H1 (cell line): ENCODE results near the gene HOXA13. TPM values are rescaled to one million over a fixed set of nuclear protein-coding genes. Genes with fewer than 3 reads are reported as not detected.

Experiments used
- CTCF ChIA-PET: fragments of 300-600 bp; sonication (Branson Sonifier 250); formaldehyde crosslinking; loops from one replicate; lab custom pipeline; 2021; ENCODE audit not compliant: partially characterized antibody; lab: Charles Lee
- POLR2A ChIA-PET: fragments of 300-600 bp; sonication (Branson Sonifier 250); formaldehyde crosslinking; loops from one replicate; lab custom pipeline; 2021; ENCODE audit warnings: inconsistent platforms; ENCODE audit not compliant: partially characterized antibody; lab: Charles Lee
- DNase-seq, 2 experiments: peaks; one replicate each; pipeline versions ENCODE4 v3.0.0 to v3.0.0-alpha.2; 2010 to 2022; ENCODE audit warnings: low spot score in 2 of 2, low read depth in 1 of 2, mixed read lengths in 1 of 2
- FAIRE-seq: peaks from 2 replicates; lab custom pipeline; 2011; peaks lifted over from hg19 to GRCh38; lab: Jason Lieb, UNC
- H2AFZ ChIP-seq: 2 replicates; pipeline ENCODE4 v1.8.1; 2012; ENCODE audit warnings: low read length, inconsistent platforms
- H2AK5ac ChIP-seq: 2 replicates; pipeline ENCODE4 v1.6.1; 2013; ENCODE audit warnings: low read depth, low read length
- H2BK120ac ChIP-seq: replicated peaks from 2 replicates; pipeline ENCODE3; 2013; ENCODE audit warnings: low read depth, low read length, inconsistent platforms
- H2BK12ac ChIP-seq: 2 replicates; pipeline ENCODE4 v1.6.1; 2013; ENCODE audit warnings: low read depth, low read length
- H2BK15ac ChIP-seq: 2 replicates; pipeline ENCODE4 v1.6.1; 2013; ENCODE audit warnings: low read length
- H2BK20ac ChIP-seq: 2 replicates; pipeline ENCODE4 v1.6.1; 2013; ENCODE audit warnings: low read length
- H2BK5ac ChIP-seq: 2 replicates; pipeline ENCODE4 v1.6.1; 2013; ENCODE audit warnings: low read depth, low read length
- H3K14ac ChIP-seq: 2 replicates; pipeline ENCODE4 v1.6.1; 2013; ENCODE audit warnings: inconsistent platforms; ENCODE audit not compliant: insufficient read length
- H3K18ac ChIP-seq: 2 replicates; pipeline ENCODE4 v1.6.1; 2013; ENCODE audit warnings: low read length; ENCODE audit errors: extremely low read depth
- H3K23ac ChIP-seq: 2 replicates; pipeline ENCODE4 v1.6.1; 2013; ENCODE audit warnings: inconsistent platforms; ENCODE audit not compliant: insufficient read length
- H3K23me2 ChIP-seq: 2 replicates; pipeline ENCODE4 v1.6.1; 2013; ENCODE audit warnings: low read depth, low read length
- H3K27ac ChIP-seq: 2 replicates; pipeline ENCODE4 v1.6.1; 2011; ENCODE audit warnings: low read depth, low read length, inconsistent platforms
- H3K27me3 ChIP-seq, 4 experiments: replicated peaks in 1 of 4; 1 replicate in 1 of 4; 2 replicates in 3 of 4; pipeline versions ENCODE4 v1.6.1 to v1.8.1; 2011 to 2013; ENCODE audit warnings: low read length in 3 of 4, mild to moderate bottlenecking in 3 of 4, inconsistent platforms in 2 of 4, mixed read lengths in 2 of 4, moderate library complexity in 1 of 4; ENCODE audit not compliant: control insufficient read depth in 3 of 4, insufficient read depth in 3 of 4; ENCODE audit errors: extremely low read depth in 1 of 4
- H3K36me3 ChIP-seq, 4 experiments: 2 replicates each; pipeline versions ENCODE4 v1.6.1 to v1.8.1; 2011 to 2013; ENCODE audit warnings: mild to moderate bottlenecking in 4 of 4, low read length in 3 of 4, moderate library complexity in 2 of 4, control low read depth in 1 of 4, inconsistent platforms in 1 of 4; ENCODE audit not compliant: insufficient read depth in 4 of 4, control insufficient read depth in 2 of 4
- H3K4ac ChIP-seq: replicated peaks from 2 replicates; pipeline ENCODE3; 2013; ENCODE audit warnings: low read length, low read depth, mixed read lengths, inconsistent platforms; ENCODE audit not compliant: insufficient read length
- H3K4me1 ChIP-seq, 4 experiments: replicated peaks in 1 of 4; 1 replicate in 1 of 4; 2 replicates in 3 of 4; pipeline versions ENCODE4 v1.6.1 to v1.8.1; 2011 to 2013; ENCODE audit warnings: low read length in 3 of 4, inconsistent platforms in 2 of 4, mixed read lengths in 1 of 4; ENCODE audit not compliant: insufficient read depth in 4 of 4, control insufficient read depth in 3 of 4
- H3K4me2 ChIP-seq, 2 experiments: 2 replicates each; pipeline versions ENCODE4 v1.6.1 to v1.8.1; 2011 to 2013; ENCODE audit warnings: low read depth in 2 of 2, low read length in 2 of 2, control low read depth in 1 of 2, inconsistent platforms in 1 of 2, mild to moderate bottlenecking in 1 of 2; ENCODE audit not compliant: insufficient read depth in 1 of 2
- H3K4me3 ChIP-seq, 4 experiments: fragments of 200-600, 300-600 bp in 1 of 4; sonication (generic), shearing (Covaris generic), sonication (Bioruptor Twin) in 1 of 4; 2 replicates each; pipeline versions ENCODE4 v1.5.1 to v1.8.1; 2011 to 2016; ENCODE audit warnings: low read length in 4 of 4, low read depth in 3 of 4, control low read depth in 2 of 4, inconsistent platforms in 2 of 4, mild to moderate bottlenecking in 2 of 4, mixed read lengths in 1 of 4, moderate library complexity in 1 of 4; ENCODE audit not compliant: insufficient read depth in 2 of 4; ENCODE audit errors: extremely low read depth in 1 of 4
- H3K56ac ChIP-seq: replicated peaks from 2 replicates; pipeline ENCODE3; 2013; ENCODE audit warnings: low read depth, mild to moderate bottlenecking, mixed read lengths, low read length, inconsistent platforms; ENCODE audit not compliant: insufficient read length
- H3K79me1 ChIP-seq: 2 replicates; pipeline ENCODE4 v1.6.1; 2013; ENCODE audit warnings: low read depth, low read length, control low read depth
- H3K79me2 ChIP-seq, 2 experiments: 2 replicates each; pipeline versions ENCODE4 v1.6.1 to v1.8.1; 2012 to 2013; ENCODE audit warnings: low read length in 2 of 2, mild to moderate bottlenecking in 2 of 2, inconsistent platforms in 1 of 2; ENCODE audit not compliant: insufficient read depth in 2 of 2, control insufficient read depth in 1 of 2
- H3K9ac ChIP-seq, 4 experiments: replicated peaks in 1 of 4; 1 replicate in 1 of 4; 2 replicates in 3 of 4; pipeline versions ENCODE4 v1.6.1 to v1.8.1; 2011 to 2013; ENCODE audit warnings: low read depth in 3 of 4, low read length in 3 of 4, control low read depth in 2 of 4, mild to moderate bottlenecking in 2 of 4, moderate library complexity in 2 of 4, inconsistent platforms in 1 of 4; ENCODE audit errors: extremely low read depth in 1 of 4
- H3K9me3 ChIP-seq, 2 experiments: 2 replicates each; pipeline versions ENCODE4 v1.6.1 to v1.8.1; 2012 to 2013; ENCODE audit warnings: mild to moderate bottlenecking in 2 of 2, moderate library complexity in 2 of 2, control low read depth in 1 of 2, inconsistent platforms in 1 of 2, low read depth in 1 of 2, low read length in 1 of 2, mixed read lengths in 1 of 2; ENCODE audit not compliant: insufficient read depth in 2 of 2
- H4K20me1 ChIP-seq, 2 experiments: replicated peaks in 1 of 2; 2 replicates each; pipeline versions ENCODE3 to v1.8.1; 2011 to 2013; ENCODE audit warnings: inconsistent platforms in 2 of 2, low read length in 2 of 2, mild to moderate bottlenecking in 1 of 2; ENCODE audit not compliant: insufficient read depth in 2 of 2, control insufficient read depth in 1 of 2
- H4K5ac ChIP-seq: 2 replicates; pipeline ENCODE4 v1.6.1; 2013; ENCODE audit warnings: low read length, low read depth, mixed read lengths, inconsistent platforms; ENCODE audit not compliant: insufficient read length
- H4K8ac ChIP-seq: 2 replicates; pipeline ENCODE4 v1.8.0; 2013; ENCODE audit warnings: mild to moderate bottlenecking, moderate library complexity, low read length, inconsistent platforms; ENCODE audit not compliant: insufficient read depth; ENCODE audit errors: extremely low read depth
- H4K91ac ChIP-seq: replicated peaks from 2 replicates; pipeline ENCODE3; 2013; ENCODE audit warnings: low read length, mixed read lengths, inconsistent platforms; ENCODE audit not compliant: insufficient read length
- CBX5 ChIP-seq: fragments of 300-800, 300-1000 bp; sonication (generic); IDR thresholded peaks from 2 replicates; pipeline ENCODE4 v1.7.1; 2016; ENCODE audit warnings: antibody characterized with exemption, low read length, low read depth
- CHD2 ChIP-seq: IDR thresholded peaks from 2 replicates; pipeline ENCODE4 v1.6.1; 2012; ENCODE audit warnings: low read length, improper control_type of control experiment
- GABPA ChIP-seq: IDR thresholded peaks from 2 replicates; pipeline ENCODE4 v1.6.1; 2011; ENCODE audit warnings: mild to moderate bottlenecking, low read length, moderate library complexity, borderline replicate concordance; ENCODE audit not compliant: insufficient read depth
- GTF2F1 ChIP-seq: IDR thresholded peaks from 2 replicates; pipeline ENCODE4 v1.6.1; 2012; ENCODE audit warnings: low read depth, low read length, improper control_type of control experiment, borderline replicate concordance
- KDM1A ChIP-seq: fragments of 200-600, 300-600 bp; sonication (generic); IDR thresholded peaks from 2 replicates; pipeline ENCODE4 v1.7.1; 2016; ENCODE audit warnings: mild to moderate bottlenecking, low read length, borderline replicate concordance
- NRF1 ChIP-seq: IDR thresholded peaks from 2 replicates; pipeline ENCODE4 v1.6.1; 2011; ENCODE audit warnings: mild to moderate bottlenecking, low read depth, low read length, improper control_type of control experiment
- SIX5 ChIP-seq: IDR thresholded peaks from 2 replicates; pipeline ENCODE4 v1.6.1; 2011; ENCODE audit warnings: mild to moderate bottlenecking, low read depth, low read length
- TAF7 ChIP-seq: optimal IDR thresholded peaks from 2 replicates; pipeline ENCODE3; 2011; ENCODE audit warnings: low read depth, mild to moderate bottlenecking, inconsistent platforms, low read length, moderate library complexity, borderline replicate concordance
- TEAD4 ChIP-seq: IDR thresholded peaks from 2 replicates; pipeline ENCODE4 v1.6.1; 2012; ENCODE audit warnings: low read depth, low read length, inconsistent platforms, mixed read lengths
- USF2 ChIP-seq: IDR thresholded peaks from 2 replicates; pipeline ENCODE4 v1.6.1; 2011; ENCODE audit warnings: low read length, improper control_type of control experiment
- YY1 ChIP-seq: IDR thresholded peaks from 2 replicates; pipeline ENCODE4 v1.6.1; 2011; ENCODE audit warnings: low read depth, mild to moderate bottlenecking, low read length
- ZNF274 ChIP-seq: IDR thresholded peaks from 2 replicates; pipeline ENCODE4 v1.7.0; 2012; ENCODE audit warnings: low read length, borderline replicate concordance; ENCODE audit errors: extremely low read depth
- WGBS, 2 experiments: shearing (Covaris generic) in 1 of 2; methylation state at CpG; one replicate each; pipeline versions ENCODE4 v1.1.6 to v1.1.7; 2013 to 2015; ENCODE audit warnings: low lambda C conversion rate in 2 of 2, mixed read lengths in 2 of 2, inconsistent platforms in 1 of 2, low coverage in 1 of 2, missing lambda C conversion rate in 1 of 2; ENCODE audit not compliant: insufficient replicate concordance in 2 of 2, insufficient coverage in 1 of 2, insufficient read length in 1 of 2; ENCODE audit errors: extremely low coverage in 1 of 2, missing lambda C conversion rate in 1 of 2; 5-methylcytosine and 5-hydroxymethylcytosine counted together
- polyA plus RNA-seq, 7 experiments: library from polyadenylated mRNA; depleted of rRNA in 3 of 7; stranded (reverse) in 5 of 7; unstranded in 2 of 7; fragments of >200 nt in 5 of 7; fragments of 200-250 nt in 2 of 7; gene quantifications; 1 replicate in 5 of 7; 2 replicates in 1 of 7; 4 replicates in 1 of 7; pipeline versions ENCODE4 v1.2.1 to v1.2.3, GENCODE V29; 2011 to 2013; ENCODE audit warnings: missing spikeins in 2 of 7, mixed read lengths in 2 of 7
- total RNA-seq: library from RNA; stranded (reverse); fragmentation: NEBNext Ultra II Directional; extraction: Animal tissue kit (Norgen Biotek cat#: 25700); gene quantifications from 2 replicates; pipeline ENCODE4 v1.2.1, GENCODE V29; 2021

Gene HOXA13
- total and polyA plus RNA-seq, 2 of the 8 experiments (the other 6 are each of a cell fraction or from before 2014, with no cell fraction given) = not detected

- H3K79me1 ChIP-seq = no peaks in the 10 kb centered on the region
- no peak overlapping the region for H4K5ac ChIP-seq
- H4K8ac ChIP-seq = peak overlapping the region; percentile 9; the same call in 1 of the 2 replicates
- H3K79me2 ChIP-seq = no peaks in the 10 kb centered on the region
- no peak overlapping the region for H3K18ac ChIP-seq
- no peak overlapping the region for H3K56ac ChIP-seq
- POLR2A ChIA-PET = no interaction called here
- peaks cover 9% of the 10 kb centered on the region for H3K23me2 ChIP-seq
- no peak for FAIRE-seq
- no peak overlapping the region for H3K23ac ChIP-seq
- H3K14ac ChIP-seq = no peak overlapping the region
- no peak overlapping the region for H2BK120ac ChIP-seq
- no peak overlapping the region for H3K9ac ChIP-seq
- no peak overlapping the region for H4K91ac ChIP-seq
- no peak overlapping the region for H3K27ac ChIP-seq
- peaks cover 26 to 31% of the 10 kb centered on the region in 2 experiments for H4K20me1 ChIP-seq
- TF ChIP-seq CBX5 = no peak
- no peak for TF ChIP-seq GTF2F1
- no peak for TF ChIP-seq ZNF274
- TF ChIP-seq TEAD4 = no peak
- no peak for TF ChIP-seq NRF1
- no peak for TF ChIP-seq SIX5
- no peak for TF ChIP-seq KDM1A
- no peak for TF ChIP-seq GABPA
- no peak for TF ChIP-seq USF2
- TF ChIP-seq CHD2 = no peak
- no peak for TF ChIP-seq TAF7
- no peak for TF ChIP-seq YY1
- TF ChIP-seq, all 59 proteins: peak for 0
- no peak overlapping the region for H2BK20ac ChIP-seq
- no peak overlapping the region for H3K4me3 ChIP-seq
- peaks cover 0 to 9% (median 5%) of the 10 kb centered on the region in 4 experiments; a peak in 5 of 7 replicates for H3K4me1 ChIP-seq
- H2AFZ ChIP-seq = no peak overlapping the region
- CTCF ChIA-PET = interaction anchor here (0.7 to 12.5 kb wide), 26 partner anchors 9 to 1247 kb away, joined by 3 to 123 read pairs (median 12); partner anchors contain the start of genes HOXA1, HOXA10, HOXA3 and HOXA4
- 17% methylated on average over 30 of the region's 31 CpGs; no CpG with 5 or more reads in 1 of the 2 experiments for WGBS, 2 experiments
- H3K36me3 ChIP-seq = peaks cover 0 to 6% (median 0%) of the 10 kb centered on the region in 4 experiments; a peak in 1 of 8 replicates
- H2BK5ac ChIP-seq = no peak overlapping the region
- no peak overlapping the region for H3K4ac ChIP-seq
- H2BK15ac ChIP-seq = no peak overlapping the region
- peaks cover 96 to 100% (median 99%) of the 10 kb centered on the region in 4 experiments for H3K27me3 ChIP-seq
- H3K4me2 ChIP-seq = no peak overlapping the region
- peaks cover 0 to 3% of the 10 kb centered on the region in 2 experiments; a peak in 1 of 4 replicates for H3K9me3 ChIP-seq
- DNase-seq = peak in 1 of 2 experiments; percentile 56
- H2BK12ac ChIP-seq = no peak overlapping the region
- no peak overlapping the region for H2AK5ac ChIP-seq
Observed at GRCh38 chr7:27144781-27145164, 55.1 kb downstream of the HOXA13 start.
